Activated CD8-positive, alpha-beta memory T cell treated with anti-CD3 and anti-CD28 coated beads, Interleukin-2, amount 50 U/mL, for 4 hours (primary cell): ENCODE data around the gene SMURF2.
A peak's percentile ranks its signal among the peaks of the same experiment; 100 is the strongest.
"Not testable (repeated sequence)": the region's sequence is repeated elsewhere in the genome, so short reads cannot be mapped to it uniquely, and the experiment has no call there.

Source experiments
- DNase-seq: peaks from one replicate; pipeline ENCODE4 v3.0.0-alpha.2; 2020

SMURF2 gene

GRCh38 chr17:64628641-64629040, 33.5 kb downstream of the SMURF2 start:
- no peak for DNase-seq

- DNase-seq: no peak
These were observed 34.3 kb downstream of the SMURF2 start for GRCh38 chr17:64627797-64628196.

GRCh38 chr17:64626827-64627226, 35.3 kb downstream of the SMURF2 start:
- no peak for DNase-seq

GRCh38 chr17:64625541-64625940, 36.6 kb downstream of the SMURF2 start:
- no peak for DNase-seq

GRCh38 chr17:64622931-64623654, 39.0 kb downstream of the SMURF2 start:
- DNase-seq: no peak

- DNase-seq: no peak
These were observed 40.3 kb downstream of the SMURF2 start for GRCh38 chr17:64621772-64622171.

- no peak for DNase-seq
These were observed 43.3 kb downstream of the SMURF2 start for GRCh38 chr17:64618848-64619247.

- no peak for DNase-seq
These were observed 44.9 kb downstream of the SMURF2 start for GRCh38 chr17:64617125-64617780.

GRCh38 chr17:64615028-64615677, 47.0 kb downstream of the SMURF2 start:
- no peak for DNase-seq

- no peak for DNase-seq
These were observed 47.7 kb downstream of the SMURF2 start for GRCh38 chr17:64614266-64615027.

- no peak for DNase-seq
These were observed 50.7 kb downstream of the SMURF2 start for GRCh38 chr17:64611369-64611768.

GRCh38 chr17:64610244-64610643, 51.9 kb downstream of the SMURF2 start:
- not testable (repeated sequence) for DNase-seq

GRCh38 chr17:64608571-64608981, 53.5 kb downstream of the SMURF2 start:
- no peak for DNase-seq

GRCh38 chr17:64607862-64608565, 54.1 kb downstream of the SMURF2 start:
- no peak for DNase-seq

- not testable (repeated sequence) for DNase-seq
These were observed 57.6 kb downstream of the SMURF2 start for GRCh38 chr17:64604532-64604931.

- DNase-seq: no peak
These were observed 58.1 kb downstream of the SMURF2 start for GRCh38 chr17:64603987-64604386.

GRCh38 chr17:64599827-64600226, 62.3 kb downstream of the SMURF2 start:
- DNase-seq: no peak

GRCh38 chr17:64599187-64599676, 62.9 kb downstream of the SMURF2 start:
- peak; percentile 50 for DNase-seq

- DNase-seq: no peak
These were observed 63.4 kb downstream of the SMURF2 start for GRCh38 chr17:64598672-64599071.

- DNase-seq: no peak
These were observed 65.1 kb downstream of the SMURF2 start for GRCh38 chr17:64596988-64597387.

- no peak for DNase-seq
These were observed 65.7 kb downstream of the SMURF2 start for GRCh38 chr17:64596439-64596838.

- no peak for DNase-seq
These were observed 70.2 kb downstream of the SMURF2 start for GRCh38 chr17:64591944-64592343.
